Measurements from ENCODE around the gene EFNB2.

Gene EFNB2

DNA sequence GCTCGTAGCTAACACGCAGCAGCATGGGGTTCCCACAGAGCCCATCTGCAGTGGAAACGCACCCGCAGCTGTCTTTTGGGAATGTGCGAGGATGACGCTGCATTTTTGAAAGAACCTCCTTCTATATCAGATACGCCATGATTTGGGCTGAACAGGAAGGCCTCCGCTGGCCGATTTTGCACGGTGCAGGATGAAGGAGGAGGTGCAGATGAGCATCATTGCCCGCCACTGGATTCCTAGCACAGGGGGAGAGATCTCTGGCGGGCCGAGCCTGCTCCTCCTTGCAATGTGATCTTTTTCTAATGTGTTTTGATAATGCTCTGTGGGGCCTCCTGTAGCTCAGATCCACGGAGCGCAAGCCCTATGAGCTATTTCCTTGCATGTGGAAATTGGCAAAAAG, 55.5 kb downstream of the EFNB2 start:
- no peak for DNase-seq

DNA sequence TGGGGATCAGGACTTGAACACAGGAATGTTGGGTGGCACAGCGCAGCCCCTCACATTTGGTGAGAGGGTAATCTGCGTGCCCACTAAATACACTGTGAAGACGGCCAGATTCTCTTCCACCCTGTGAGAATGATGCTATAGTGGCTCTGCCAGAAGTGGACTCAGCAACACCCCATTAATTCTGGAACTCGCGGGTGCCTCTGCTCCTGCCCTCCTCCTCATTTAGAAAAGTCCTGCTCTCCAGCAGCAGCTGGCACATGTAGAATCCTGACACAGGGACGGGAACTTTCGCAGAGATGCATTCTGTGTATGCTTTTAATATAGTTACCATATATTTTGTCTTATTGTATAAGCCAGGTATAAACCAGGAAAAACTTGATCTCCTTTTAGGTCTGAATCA, 57.3 kb downstream of the EFNB2 start:
- no peak for DNase-seq

DNA sequence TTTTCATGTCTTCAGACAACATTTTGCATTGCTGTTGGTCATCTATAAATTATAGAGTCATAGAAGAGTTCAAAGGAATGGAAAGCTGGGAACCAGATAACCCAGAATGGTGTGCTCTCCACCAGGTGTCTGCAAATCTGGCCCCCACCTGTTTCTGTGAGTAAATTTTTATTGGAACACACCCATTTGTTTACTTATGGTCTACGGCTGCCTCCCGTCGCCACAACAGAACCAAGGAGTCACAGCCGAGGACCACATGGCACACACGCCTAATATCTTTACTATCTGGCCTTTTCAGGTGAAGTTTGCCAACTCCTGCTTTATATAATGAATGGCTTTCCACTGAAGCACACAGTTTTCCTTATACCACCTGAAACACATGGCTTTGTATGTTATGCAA, 58.2 kb downstream of the EFNB2 start:
- no peak for DNase-seq

DNA sequence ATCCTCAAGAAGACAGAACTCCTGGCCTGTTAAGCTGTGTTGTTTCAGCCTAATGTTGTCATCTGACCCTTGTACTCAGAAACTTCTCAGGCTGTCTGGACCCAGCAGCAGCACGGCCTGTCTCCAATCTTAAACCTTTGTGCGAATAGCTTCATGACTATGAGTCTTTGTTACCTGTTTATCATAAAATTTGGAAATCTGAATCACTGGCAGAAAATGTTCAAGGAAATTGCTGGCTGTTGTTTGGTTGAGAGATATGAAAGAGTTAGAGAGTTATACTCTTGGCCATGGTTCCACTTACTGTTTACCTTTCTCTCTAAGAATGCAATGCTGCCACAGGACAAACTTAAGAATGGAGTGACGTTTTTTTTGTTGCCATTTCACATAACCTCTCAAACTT, 59.6 kb downstream of the EFNB2 start:
- DNase-seq = no peak

DNA sequence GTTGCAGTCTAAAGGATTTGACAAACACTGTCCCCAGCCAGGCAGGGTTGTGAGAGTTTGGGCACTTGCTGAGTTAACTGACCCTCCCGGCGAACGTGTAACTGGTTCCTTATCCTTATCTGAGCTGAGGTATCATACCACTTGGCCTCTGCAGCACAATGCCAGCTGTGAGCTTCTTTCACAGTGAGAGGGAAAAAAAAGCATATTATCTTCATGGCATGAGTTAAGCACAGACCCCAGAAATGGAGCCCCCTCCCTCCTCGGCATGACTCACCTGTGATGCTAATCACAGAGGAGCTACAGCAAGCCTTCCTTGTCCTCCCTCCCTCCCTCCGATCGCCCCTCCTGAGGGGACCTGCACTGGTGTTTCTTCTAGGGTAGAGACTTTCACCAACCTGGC, 60.5 kb downstream of the EFNB2 start:
- no peak for DNase-seq

DNA sequence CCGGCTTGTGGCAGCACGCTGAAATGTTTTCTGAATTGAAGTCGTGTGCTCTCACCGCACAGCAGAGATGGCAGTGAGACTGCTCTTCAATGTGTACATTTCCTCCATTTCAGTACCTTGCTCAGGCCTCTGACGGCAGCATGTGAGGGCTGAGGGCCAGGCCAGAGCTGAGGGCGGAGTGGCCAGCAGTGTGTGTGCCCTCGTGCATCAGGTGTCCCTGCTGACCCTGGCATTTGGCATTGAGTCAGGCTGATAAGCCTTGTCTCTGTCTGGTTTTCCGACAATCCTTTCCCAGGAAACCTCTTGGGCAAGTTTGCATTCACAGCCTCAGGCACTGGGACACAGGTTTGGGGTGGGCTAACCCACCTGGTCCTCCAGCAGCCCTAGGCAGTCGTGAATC, 62.3 kb downstream of the EFNB2 start:
- no peak for DNase-seq

DNA sequence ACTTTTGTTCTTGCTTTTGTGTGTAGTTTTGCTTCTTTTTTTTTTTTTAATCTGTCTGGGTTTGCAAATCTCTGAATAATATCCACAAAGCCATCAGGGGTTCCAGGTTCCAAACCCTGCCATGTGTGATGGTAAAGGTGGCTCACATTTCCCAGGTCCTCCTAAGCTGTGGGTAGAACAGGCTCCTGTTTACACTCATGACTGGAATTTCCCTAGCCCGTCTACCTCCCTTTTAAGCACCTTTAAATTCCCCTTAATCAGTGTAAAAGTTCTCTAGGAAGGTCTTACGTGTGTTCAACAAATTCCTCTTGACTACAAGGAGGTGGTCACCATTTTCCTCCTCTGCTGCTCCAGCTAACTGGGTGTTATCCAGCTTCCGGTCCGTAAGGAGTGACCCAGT, 62.8 kb downstream of the EFNB2 start:
- DNase-seq = no peak

DNA sequence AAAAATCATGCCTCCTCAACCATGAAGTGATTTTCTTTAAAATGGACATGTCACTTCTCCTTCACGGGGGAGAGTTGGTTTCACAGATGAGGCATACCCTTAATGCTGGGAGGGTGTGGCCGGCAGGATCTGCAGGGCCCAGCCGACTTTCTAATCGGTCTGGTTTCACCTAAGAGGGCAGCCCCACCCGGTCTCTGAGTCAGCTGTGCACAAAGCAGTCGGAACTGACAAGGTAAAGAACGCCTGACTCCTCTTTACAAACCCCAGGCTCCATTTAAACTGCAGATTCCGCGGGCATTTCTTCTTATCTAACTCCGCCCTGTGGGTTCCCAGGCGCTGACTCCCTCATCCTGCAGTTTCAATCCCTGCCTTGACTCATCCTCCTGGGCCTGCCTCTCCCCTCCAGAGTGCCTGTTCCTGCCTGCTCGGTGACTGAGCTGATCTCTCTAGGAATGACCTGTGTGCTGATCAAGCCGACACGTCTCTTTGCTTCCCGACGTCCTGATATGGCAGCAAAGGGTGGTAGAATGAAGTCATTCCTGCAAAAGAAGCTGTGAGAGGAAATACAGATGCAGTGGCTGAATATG, 63.4 kb downstream of the EFNB2 start:
- no peak for DNase-seq

DNA sequence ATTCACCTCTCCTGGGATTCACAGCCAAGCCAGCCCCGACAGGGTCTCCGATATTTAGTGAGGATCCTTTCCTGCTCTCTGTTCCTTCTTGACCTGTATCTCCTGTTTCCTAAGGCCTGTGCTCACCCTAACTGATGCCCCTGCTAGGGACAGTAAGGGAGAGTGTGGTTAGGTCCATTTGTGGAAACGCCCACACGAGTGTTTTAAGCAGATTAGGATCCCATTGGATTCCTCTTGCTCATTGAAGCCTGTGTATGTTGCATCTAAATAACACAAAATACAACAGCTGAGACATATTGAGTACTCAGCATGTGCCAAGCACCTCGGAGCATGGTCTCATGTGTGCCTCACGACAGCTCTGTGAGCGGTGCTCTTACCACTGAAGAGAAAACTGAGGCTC, 64.9 kb downstream of the EFNB2 start:
- no peak for DNase-seq

DNA sequence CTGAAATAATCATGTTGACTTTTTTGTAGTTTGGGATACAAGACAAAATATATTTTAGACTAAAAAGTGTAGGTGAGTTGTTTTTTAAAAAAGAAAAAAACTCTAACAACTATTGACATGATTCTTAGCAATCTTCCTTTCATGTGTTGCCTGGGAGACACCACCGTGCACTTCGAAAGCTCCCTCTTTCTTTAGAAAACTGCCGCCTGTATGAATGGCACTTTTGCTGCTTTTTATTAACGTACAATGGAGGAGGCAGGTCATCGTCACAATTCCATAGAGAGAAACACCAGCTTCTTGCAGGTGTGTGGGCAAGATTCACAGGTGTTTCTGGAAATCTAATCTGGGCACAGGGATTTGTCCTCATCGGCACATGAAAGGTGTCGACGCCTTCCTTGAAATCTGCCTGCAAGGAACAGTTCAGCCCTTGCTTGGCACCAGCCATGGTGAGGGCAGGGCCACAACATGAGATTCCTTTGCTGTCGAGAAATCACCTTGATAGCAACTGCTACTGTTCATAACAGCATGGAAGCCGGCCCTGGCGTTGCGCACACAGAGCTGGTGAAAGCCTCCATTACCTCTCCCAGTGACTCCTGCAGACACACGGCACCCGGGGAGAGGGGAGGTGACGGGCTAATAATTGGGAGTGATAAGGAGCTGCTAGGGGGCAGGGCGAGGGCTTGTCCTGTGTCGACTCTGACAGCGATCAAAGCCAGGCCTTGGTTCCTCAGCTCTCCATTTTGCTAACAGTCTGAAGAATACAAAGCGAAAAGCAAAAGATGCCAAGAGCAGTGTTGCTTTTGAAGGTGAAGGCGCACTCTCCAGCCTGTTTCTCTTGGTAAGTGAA, 66.5 kb downstream of the EFNB2 start:
- no peak for DNase-seq

DNA sequence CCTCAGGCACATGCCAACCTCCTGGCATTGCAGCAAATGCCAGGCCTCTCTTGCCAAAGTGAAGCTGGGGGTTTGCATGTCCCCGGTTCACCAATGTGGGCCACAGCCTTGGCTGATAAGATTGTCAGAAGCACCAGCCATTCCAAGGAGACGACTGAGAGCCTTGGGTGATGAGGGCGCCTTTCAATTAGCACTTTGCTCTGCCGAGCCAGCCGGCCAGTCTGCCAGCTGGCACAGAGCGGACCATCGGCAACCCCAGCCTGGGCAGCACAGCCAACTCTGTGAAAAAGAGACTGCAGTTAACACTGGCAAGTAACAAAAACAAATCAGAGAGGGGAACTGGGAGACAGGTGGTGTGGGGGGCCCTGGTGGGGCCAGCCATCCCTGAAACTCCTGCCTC, 67.3 kb downstream of the EFNB2 start:
- DNase-seq = no peak

DNA sequence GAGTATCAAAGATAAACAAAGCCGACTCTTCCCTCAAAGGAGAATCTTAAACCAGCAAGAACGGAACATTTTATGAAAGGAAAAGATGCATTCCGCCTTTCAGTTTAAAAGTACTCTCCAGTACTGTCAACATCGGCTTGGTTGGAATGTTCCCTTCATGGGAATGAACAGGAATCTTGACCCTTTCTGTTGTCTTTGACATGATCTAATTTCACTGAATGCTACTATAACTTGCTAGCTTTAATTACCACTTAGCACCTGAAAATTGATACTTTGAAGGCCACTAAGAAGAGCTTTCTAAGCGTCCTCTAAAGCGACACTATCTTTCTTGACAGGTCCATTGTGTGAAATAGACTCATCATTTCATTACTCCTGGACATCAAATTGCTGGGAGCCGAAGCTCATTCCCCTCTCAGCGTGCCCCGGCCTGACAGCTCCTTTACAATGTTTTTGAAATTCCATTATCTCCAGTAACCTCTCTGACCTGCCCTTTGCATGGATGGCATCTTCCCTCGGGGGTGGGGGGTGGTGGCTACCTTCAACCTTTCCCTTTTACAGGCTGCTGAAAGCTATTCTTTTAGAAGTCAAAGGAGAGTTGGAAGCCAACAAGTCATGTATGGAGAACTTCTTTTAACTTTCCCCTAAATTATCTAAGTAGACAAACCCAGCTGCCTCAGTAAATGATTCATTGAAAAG, 67.9 kb downstream of the EFNB2 start:
- DNase-seq = no peak

DNA sequence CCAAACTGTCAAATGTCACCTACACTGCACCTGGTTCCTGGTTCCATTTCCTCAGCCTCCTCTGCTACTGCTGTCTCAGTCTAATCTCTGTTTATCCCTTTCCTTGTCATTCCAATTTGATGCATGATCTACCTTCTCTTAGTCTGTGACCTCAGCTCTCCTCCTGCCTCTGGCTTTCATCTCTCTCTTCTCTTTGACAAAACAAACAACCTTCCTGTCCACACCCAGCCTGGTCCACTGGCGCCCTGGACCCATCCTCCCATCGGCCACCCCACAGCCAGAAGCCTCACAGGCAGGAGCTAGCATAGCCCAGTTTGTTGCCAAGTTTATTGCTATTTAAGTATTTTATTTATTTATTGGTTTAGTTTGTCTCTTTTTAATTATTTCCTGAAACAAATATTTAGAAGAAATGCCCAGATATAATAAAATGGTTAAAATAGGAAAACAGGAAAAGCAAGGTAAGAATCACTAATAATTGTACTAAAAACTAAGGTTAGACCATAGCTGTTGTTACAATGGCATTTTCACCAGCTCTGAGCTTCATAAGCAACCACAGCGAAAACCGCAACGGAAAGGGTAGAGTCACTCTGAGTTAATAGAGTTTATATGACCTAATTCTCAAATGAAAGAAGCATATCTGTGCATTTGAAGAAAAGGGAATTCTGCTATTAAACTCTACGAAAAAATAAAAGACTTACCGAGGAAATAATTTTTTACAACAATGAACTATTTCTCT, 68.6 kb downstream of the EFNB2 start:
- DNase-seq = no peak

DNA sequence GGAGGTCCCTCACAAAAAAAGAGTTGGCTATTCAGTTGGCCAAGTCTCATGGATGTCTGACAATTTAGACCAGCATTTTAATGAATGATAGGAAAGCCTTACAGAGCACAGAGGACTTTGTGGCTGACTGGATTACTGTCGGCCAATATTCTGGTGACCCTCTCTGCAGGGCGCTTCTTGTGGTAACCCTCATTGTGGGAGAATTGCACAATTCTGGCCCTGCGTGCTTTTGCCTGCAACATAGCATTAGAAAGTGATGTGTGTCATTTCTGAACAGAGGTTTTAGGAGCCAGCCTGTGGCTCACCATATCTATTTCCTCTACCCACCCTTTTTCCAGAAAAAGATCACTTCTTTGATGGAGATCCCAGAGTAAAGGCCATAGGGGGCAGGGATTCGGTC, 71.4 kb downstream of the EFNB2 start:
- DNase-seq = no peak

DNA sequence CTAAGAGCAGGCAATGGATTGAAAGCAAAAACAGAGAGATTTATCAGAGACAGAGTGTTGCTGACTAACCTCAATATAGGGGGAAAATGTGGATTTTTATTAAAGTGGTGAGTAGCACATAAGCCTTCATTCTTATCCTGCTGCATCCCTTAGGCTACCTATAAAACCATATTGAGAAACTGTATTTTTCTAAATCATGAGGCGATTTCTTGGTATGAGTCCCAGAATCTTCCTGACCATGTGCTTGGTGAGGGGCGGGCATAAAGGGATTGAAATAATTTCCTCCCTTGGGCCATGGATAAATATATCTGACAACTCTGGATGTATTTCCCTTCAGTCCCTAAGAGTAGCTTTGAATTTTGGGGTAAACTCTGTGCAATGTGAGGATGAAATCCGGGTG, 72.8 kb downstream of the EFNB2 start:
- no peak for DNase-seq

DNA sequence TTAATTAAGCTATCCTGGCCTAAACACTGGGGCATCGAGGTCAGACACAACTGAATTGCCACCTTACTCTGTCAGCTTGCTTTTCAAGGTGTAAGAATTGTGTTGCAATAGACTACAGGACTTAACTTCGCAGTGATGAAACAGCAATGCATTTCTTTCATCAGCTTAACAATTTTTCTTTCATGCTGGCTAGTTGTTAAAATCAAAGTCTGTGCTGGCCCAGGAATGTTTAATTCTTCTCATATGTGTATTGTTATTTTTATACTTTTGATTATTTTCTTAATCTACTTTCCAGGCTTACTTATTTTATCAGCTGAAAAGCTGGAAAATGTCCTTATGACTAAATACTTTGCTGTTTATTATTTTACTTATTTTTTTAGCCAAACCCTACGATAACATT, 79.7 kb downstream of the EFNB2 start:
- no peak for DNase-seq

DNA sequence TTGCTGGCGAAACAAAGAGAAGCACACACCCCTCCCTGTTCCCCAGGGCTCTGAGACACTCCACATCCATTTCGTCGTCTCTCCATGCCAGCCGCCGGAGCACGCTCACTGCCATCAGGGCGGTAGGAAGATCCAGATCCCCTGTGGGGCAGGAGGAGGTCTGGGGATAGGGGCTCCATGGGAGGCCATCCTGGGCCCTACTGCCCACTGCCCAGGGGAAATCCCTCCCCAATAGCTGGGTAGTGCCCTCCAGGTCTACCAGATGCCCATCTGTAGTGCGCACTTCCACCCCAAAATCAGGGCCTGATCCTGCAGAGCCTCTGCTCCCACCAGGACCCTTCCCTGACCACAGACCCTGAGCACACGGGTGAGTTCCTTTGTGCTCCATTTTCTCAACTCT, 80.3 kb downstream of the EFNB2 start:
- no peak for DNase-seq

DNA sequence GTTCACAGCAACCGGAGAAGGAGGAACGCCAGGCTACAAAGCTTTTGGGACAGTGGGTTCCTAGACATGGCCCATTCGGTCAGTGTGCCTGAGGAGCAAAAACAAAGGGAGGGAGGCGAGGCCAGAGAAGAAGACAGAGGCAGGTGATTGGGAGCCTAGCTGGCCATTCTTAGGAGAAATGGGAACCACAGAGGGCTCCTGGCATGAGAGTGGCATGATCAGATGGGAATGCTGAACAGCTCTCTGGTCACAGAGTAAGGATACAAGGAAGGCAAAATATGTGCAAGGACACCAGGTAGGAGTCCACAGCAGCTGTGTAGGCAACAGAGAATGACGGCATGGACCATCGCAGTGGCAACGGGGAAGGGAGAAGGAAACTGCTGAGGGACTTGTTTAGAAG, 82.4 kb downstream of the EFNB2 start:
- DNase-seq = no peak

DNA sequence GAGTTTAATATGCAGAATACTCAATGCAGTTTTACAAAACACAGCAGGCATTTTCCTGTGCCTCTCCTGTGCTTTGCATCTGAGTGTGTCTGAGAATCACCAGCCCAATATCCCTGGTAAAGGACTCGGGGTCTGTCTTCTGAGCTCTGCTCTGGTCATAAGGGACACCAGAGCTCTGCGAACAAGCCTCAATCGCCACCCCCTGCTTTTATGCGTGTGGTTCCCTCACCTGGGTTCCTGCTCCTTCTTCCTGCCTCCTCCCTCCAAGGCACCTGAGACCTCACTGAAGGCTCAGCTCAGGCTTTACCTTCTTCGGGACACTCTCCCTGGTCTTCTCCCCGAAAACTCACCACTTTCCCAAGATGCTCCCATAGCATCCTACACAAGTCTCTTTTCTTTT, 84.5 kb downstream of the EFNB2 start:
- DNase-seq = no peak

DNA sequence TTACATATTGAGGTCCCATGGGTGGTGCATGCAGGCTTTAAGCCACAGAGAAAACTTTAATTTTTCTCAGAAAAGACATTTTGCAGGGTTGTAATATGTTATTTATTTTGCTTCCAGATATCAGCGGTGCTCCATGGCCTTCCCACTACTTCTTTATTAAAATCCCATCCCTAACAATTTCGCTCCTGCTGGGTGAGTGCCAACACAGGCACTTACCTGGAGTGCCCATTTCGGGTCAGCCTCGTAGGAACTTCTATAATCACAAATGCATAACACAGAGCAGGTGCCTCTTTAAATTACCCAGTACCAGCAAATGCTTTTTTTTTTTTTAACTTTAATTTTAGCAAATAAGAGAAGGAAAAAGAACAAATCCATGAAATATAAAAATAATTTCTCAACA, 86.4 kb downstream of the EFNB2 start:
- DNase-seq = no peak

DNA sequence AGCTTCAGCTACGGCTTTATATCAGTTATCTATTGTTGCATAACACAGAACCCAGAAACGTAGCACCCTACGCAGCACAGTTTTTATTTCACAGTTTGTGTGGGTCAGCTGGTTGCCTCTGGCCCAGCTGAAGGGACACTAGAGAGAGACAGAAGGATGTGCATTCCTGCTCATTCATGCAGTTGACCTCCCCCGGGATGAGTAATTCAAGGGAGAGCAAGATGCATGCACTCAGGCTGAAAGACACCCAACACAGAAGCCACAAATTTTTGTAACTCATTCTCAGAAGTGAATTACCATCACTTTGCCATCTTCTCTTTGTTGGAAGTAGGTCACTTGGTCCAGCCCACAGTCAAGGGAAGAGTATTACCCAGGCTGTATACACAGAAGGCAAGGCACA, 89.5 kb downstream of the EFNB2 start:
- DNase-seq = no peak

DNA sequence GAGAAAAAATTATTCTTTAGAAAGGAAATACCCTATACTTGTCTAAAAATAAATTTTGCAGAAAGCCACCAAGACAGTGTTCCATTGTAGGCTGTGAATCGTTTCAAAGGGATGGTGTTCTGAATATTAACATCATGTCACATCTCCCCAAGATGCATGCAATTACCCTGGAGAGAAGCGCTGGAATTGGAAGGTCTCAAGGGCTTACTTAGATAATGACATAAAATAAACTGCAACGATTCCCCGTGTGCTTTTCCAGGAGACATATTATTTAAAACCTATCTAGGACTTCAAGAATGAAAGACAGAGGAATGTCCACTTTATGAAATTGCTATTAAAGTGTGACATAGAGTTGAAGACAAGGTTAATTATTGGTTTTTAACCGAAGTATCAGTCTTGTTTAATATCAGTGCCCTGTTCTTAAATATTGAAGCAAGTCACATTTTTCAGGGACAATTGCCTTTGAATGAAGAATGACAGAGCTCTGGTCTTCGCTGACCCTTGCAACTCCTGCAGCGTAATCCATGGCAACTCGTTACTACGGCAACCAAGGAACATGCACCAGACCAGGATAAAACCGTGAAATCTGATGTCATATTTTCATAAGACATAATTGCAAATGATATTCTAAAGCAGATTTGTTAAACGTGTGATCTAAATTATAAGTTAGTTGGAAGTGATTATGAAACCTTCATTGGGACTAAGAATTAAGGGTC, 91.7 kb downstream of the EFNB2 start:
- no peak for DNase-seq

DNA sequence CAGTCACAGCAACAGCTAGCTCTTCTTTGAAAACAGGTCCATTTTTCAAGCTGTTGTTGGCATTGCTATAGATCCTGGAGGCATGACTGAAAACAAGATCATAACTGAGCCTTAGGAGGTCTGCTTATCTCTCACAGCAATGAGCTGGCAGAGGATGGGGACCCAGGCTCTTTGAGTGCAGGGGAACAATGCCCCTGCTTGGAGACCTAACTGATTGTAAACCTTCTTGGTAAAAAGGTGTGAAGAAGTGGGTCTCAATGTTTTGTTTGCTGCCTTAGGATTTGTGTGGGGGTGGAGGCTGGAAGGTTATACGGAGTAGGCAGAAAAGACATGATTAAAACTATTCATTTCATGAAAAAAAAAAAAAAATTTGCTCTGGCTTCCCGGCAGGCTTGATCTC, 94.6 kb downstream of the EFNB2 start:
- no peak for DNase-seq
